Measurements from ENCODE around the gene DYNC1I1.

DNA sequence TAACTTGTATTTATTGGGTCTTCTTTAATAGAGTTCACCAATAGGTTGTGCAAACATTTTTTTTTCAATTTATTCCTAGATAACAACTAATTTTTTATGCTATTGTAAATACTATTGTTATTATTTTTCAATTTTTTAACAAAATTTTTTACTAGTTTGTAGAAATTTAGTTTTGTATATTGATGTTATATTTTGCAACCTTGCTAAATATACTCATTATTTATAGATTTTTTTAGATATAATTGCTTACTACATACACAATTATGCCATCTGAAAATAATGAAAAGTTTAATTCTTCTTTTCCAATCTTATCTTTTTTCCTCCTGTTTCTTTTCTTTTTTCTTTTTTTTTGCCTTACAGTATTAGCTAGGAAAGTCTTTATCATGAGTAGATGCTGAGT is 332.6 kb downstream of the DYNC1I1 start:
- no peak for TF ChIP-seq EZH2 (IDR thresholded peaks at IDR 0.05; ENCODE audit: insufficient read depth, poor library complexity, severe bottlenecking)
- TF ChIP-seq EZH2phosphoT487 (IDR thresholded peaks at IDR 0.05; ENCODE audit: insufficient read depth, low read depth), result no peak
